Ramos (cell line): ENCODE results near the gene TMEM200C.

Experiments
- in situ Hi-C: fragments of 300-500 bp; cut with MboI; formaldehyde crosslinking; loops from one replicate; pipeline ENCODE4 v1.14.3; 2022; ENCODE audit warnings: low sequenced_read_pairs; ENCODE audit not compliant: unreplicated experiment

The TMEM200C gene

GRCh38 chr18:5895299-5895875 is at the start of gene TMEM200C:
TMEM200C (minus strand) TSS chr18:5895522; CDS start chr18:5892063, 3,459 bp downstream.
- in situ Hi-C loops = loop anchor here (25.0 kb wide), 1 partner anchor 617 kb away; no protein-coding TSS in a partner anchor

- in situ Hi-C loops = no loop called here
Observed at GRCh38 chr18:5944448-5944847, 49.1 kb upstream of the TMEM200C start.

GRCh38 chr18:5943514-5943913 is 48.2 kb upstream of the TMEM200C start:
- in situ Hi-C loops = no loop called here

GRCh38 chr18:5942591-5942990 is 47.3 kb upstream of the TMEM200C start:
- in situ Hi-C loops = no loop called here

GRCh38 chr18:5941890-5942289 is 46.6 kb upstream of the TMEM200C start:
- in situ Hi-C loops = no loop called here

DNA sequence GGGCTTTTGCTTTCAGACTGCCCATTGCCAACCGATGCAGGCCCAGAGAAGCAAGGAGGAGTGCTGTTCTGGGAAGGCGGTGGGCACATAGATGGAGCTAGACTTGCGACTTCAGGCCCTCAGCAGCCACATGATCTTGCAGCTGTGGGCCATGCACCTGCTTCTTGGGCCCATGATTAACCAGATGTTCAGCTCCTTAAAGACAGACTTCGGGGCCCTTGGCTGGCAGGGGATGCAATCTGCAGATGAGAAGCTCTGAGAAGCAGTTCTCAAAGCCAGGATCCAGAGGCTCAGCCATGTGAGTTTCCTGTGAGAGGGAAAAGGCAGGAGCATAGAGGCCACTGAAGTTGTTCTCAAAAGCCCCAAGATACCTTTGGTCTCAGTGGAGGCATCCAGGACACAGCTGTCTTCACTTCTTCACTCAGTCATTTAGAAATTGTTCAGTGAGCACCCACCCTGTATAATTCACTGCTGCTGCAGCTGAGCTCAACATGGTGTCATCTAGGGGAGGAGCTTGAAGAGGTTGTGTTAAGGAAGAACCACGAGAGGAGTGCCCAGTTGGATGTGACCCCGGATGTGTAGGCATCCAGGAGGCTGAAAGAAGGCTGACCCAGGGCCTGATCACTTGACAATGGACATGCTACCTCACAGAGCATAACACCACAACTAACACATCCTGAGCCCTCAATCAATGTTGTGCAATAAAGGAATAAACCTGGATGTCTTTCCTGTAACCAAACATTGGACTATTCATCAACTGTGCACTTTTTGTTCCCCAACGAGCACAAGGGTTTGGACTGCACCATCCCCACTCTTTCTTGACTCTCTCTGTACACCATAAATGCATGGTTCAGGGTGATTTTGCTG is 44.7 kb upstream of the TMEM200C start:
- in situ Hi-C loops = no loop called here

- in situ Hi-C loops = no loop called here
Observed at GRCh38 chr18:5937795-5938194, 42.5 kb upstream of the TMEM200C start.

GRCh38 chr18:5937121-5937520 is 41.8 kb upstream of the TMEM200C start:
- in situ Hi-C loops = no loop called here

DNA sequence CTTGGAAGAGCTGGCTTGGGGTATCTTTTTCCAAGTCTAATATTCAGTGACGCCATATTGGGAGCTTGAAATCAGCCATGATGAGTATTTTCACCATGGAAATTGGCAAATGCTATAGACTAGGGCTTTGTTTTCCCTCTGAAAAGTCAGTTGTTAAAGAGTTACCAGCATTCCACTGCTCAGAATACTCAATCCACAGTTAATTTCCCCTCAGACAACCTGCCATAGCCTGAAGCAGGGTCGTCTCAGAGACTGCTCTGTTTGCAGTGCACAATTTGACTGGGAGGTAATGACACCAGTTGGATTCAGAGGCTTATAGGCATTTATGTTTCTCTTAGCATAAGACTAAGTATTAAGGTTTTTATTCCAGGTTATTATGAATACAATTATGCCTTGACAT is 35.5 kb upstream of the TMEM200C start:
- in situ Hi-C loops = no loop called here

- in situ Hi-C loops = no loop called here
Observed at GRCh38 chr18:5918205-5918858, 23.0 kb upstream of the TMEM200C start.

DNA sequence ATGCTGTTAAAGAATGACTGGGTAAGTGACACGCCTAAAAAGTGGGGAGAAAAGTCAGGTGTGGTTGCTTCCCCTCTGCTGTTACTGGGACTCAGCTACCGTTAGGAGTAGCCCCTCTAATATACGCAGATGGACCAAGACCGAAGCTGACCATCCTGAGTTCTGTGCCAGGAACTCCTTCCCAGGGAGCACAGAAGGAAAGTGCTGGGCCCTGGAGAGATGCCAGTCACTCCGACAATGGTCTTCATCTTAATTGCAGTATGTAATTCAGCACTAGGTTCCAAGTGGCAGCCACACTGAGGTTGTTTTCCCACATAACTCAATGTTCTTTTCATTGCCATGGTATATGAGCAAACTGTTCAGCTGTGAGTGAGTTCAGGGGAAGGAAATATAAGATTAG is 19.6 kb upstream of the TMEM200C start:
- in situ Hi-C loops = no loop called here

DNA sequence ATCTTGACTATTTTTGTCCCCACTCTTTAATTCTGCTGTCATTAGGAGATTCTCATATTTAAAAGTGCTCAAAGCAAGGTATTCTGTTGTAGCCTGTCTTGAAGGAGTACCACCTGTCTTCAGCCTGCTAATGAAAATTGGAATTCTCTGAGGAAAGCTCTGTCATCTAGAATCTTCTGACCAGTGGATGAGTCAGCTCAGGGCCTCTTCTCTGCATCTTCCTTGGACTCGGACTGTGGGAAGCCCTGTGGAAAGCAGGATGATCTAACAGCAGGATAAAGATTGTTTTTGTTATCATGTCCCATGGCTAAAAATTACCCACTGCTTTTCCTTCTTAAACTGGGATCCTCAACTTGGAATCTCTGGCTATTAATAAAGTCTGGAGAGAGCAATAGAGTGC is 18.7 kb upstream of the TMEM200C start:
- in situ Hi-C loops = no loop called here

GRCh38 chr18:5912566-5912965 is 17.2 kb upstream of the TMEM200C start:
- in situ Hi-C loops = no loop called here

- in situ Hi-C loops = no loop called here
Observed at GRCh38 chr18:5909125-5909524, 13.8 kb upstream of the TMEM200C start.

GRCh38 chr18:5903386-5903785 is 8.1 kb upstream of the TMEM200C start:
- in situ Hi-C loops = no loop called here

- in situ Hi-C loops = no loop called here
Observed at GRCh38 chr18:5900262-5900661, 4.9 kb upstream of the TMEM200C start.

DNA sequence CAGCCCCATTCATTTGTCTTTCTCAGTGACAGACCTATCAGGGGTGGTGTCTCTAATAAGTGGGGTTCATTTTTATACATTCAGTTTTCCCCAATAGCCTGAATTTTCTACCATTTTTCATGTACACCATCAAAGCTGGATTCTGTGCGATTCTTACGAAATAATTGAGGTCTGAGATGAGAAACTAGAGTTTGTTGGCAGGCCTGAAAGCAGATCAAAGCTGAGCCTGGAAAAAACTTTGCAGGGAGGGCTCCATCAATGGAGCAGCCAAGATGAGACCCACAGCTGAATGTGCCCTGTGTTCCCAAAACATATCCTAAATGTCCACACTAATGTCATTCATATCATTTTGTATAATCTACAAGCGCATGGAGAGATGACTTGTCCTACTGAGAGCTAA is 4.5 kb upstream of the TMEM200C start:
- in situ Hi-C loops = loop anchor here (25.0 kb wide), 1 partner anchor 612 kb away; no protein-coding TSS in a partner anchor

DNA sequence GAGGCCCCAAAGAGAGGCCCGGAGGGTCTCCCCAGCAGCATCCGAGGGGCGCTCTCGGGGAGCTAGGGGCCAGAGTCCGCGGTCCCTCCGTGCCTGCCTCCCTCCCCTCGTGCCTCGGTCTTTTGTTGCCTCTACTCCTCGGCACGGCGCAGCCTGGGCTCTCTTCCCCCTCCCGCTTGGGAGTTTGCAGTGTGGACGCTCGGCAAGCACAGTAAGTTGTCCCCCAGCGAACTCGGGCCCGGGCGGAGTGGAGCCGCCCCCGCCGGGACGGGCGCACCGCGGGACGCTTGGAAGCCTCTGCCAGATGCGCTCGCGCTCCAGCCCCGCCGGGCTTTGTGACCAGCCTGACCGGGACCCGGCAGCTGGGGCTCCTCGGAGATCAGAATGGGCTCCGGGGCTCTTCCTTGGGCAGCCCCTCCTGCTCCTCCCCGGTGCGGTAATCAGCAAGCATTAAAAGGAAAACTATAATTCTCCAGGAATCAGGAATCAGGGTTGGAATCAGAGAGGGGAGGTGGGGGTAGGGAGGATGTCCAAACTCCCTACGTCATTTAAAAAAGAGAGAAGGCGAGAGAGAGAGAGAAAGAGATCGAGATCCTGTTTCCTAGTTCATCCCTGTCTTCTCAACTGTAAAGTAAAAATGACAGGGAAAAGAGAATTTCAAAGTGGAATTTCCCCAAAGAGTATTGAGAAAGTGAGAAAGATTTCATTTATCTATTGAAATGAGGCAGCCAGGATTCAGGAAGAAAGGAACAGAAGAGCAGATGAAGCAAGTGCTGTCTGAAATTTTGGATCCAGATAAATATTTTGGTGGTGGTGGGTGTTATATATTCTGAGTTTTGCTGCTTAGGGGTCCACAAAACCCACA is 786 bp upstream of the TMEM200C start:
- in situ Hi-C loops = loop anchor here (25.0 kb wide), 1 partner anchor 616 kb away; no protein-coding TSS in a partner anchor

DNA sequence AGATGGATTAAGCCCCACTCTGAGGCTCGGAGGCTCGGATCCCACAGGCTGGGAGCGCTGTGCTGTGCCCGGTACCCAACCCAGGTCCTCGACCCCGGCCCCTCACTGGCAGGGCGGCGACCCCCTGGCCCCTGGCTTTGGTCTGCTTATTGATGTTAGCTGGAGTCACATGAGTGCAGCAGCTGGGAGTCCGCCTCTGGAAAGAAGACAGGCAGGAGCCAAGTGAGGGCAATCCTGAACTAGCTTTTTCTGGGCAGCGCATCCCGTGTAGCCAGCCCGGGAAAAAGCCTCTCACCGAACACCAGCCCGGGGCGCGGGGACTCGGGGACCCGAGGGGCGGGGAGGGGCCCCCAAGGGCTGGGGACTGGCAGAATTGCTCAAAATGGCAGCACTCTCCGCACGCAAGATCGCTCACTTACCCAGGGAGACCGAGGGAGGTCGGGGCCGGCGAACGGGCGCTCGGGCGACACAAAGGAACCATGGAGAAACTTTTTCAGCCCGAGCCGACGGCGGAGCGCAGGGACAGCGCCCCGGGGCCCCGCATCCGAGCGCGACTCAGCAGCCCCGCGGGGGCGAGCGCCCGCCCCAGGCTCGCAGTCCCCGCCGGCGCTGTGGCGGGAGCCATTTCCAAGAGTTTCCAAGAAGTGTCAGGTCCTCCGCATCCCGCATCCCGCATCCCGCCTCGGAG is 567 bp downstream of the TMEM200C start:
- in situ Hi-C loops = loop anchor here (25.0 kb wide), 1 partner anchor 618 kb away; no protein-coding TSS in a partner anchor
